ENCODE measurements around the gene HDAC4. TPM values are rescaled to one million over a fixed set of nuclear protein-coding genes. Genes with fewer than 3 reads are reported as not detected.

HDAC4 gene
- total RNA-seq, 1 donor, result 20.3 TPM

DNA sequence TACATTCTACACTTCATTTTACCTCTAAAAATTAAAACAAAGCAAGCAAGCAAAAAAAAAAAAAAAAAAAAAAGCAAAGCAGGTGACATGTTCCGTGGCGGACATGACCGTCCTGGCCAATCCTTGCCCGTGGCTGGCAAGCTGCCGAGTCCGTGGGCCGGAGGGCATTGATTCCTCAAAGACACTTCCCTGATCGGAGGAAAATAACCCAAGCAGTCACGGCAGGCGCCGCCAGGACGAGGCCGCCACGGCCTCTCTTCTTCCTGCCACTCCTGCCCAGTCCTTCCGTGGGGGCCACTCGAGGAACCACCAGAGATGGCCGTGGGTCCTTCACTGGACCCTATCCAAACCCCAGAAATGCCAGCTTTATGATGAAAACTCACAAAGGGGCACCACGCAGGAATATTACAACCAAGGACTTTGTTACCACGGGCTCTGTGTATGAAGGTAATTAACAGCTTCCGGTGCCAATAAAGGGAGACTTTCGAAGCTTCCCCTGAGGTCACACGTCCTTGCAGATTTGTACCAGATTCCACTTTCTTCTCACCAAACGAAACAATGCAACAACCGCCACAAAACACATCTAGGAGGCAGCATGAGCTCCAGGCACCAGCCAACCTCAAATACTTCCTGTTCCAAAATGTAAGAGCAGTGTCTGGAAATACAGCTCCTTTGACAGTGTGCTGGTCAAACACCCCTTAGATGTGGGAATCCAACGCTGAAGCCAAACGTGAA, 170.3 kb downstream of the HDAC4 start:
- H3K4me3 ChIP-seq (ENCODE audit: low read depth, low read length), result no peak overlapping the region
- DNase-seq (ENCODE audit: low read depth), result no peak
- TF ChIP-seq, protein P1, sequence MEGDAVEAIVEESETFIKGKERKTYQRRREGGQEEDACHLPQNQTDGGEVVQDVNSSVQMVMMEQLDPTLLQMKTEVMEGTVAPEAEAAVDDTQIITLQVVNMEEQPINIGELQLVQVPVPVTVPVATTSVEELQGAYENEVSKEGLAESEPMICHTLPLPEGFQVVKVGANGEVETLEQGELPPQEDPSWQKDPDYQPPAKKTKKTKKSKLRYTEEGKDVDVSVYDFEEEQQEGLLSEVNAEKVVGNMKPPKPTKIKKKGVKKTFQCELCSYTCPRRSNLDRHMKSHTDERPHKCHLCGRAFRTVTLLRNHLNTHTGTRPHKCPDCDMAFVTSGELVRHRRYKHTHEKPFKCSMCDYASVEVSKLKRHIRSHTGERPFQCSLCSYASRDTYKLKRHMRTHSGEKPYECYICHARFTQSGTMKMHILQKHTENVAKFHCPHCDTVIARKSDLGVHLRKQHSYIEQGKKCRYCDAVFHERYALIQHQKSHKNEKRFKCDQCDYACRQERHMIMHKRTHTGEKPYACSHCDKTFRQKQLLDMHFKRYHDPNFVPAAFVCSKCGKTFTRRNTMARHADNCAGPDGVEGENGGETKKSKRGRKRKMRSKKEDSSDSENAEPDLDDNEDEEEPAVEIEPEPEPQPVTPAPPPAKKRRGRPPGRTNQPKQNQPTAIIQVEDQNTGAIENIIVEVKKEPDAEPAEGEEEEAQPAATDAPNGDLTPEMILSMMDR (IDR thresholded peaks at IDR 0.05; ENCODE audit: insufficient read depth, low read depth, low read length), result no peak

GRCh38 chr2:239229545-239230279, 171.1 kb downstream of the HDAC4 start:
- DNase-seq (ENCODE audit: low read depth), result peak; percentile 32
- TF ChIP-seq, protein P1 (IDR thresholded peaks at IDR 0.05; ENCODE audit: insufficient read depth, low read depth, low read length), result no peak
- H3K4me3 ChIP-seq (ENCODE audit: low read depth, low read length), result no peak overlapping the region

- peak; percentile 45 for DNase-seq (ENCODE audit: low read depth)
- H3K4me3 ChIP-seq (ENCODE audit: low read depth, low read length), result no peak overlapping the region
- TF ChIP-seq, protein P1 (IDR thresholded peaks at IDR 0.05; ENCODE audit: insufficient read depth, low read depth, low read length), result no peak
Measured at GRCh38 chr2:239227661-239228371, 173.0 kb downstream of the HDAC4 start.

GRCh38 chr2:239226677-239227581, 173.9 kb downstream of the HDAC4 start:
- no peak overlapping the region for H3K4me3 ChIP-seq (ENCODE audit: low read depth, low read length)
- DNase-seq (ENCODE audit: low read depth), result no peak
- TF ChIP-seq, protein P1 (IDR thresholded peaks at IDR 0.05; ENCODE audit: insufficient read depth, low read depth, low read length), result no peak

GRCh38 chr2:239225871-239226561, 174.8 kb downstream of the HDAC4 start:
- peak overlapping the region; percentile 0 for H3K4me3 ChIP-seq (ENCODE audit: low read depth, low read length)
- DNase-seq (ENCODE audit: low read depth), result peak; percentile 94
- TF ChIP-seq, protein P1 (IDR thresholded peaks at IDR 0.05; ENCODE audit: insufficient read depth, low read depth, low read length), result peak; percentile 23

Measured in fibroblast of villous mesenchyme (primary cell).